Measurements from ENCODE around the gene TMEM220.

GRCh38 chr17:10777131-10777807, 47.4 kb upstream of the TMEM220 start:
- TF ChIP-seq CTCF (IDR thresholded peaks at IDR 0.05; ENCODE audit: insufficient read depth, low read length) (no peak), POLR2AphosphoS5 (IDR thresholded peaks at IDR 0.05; ENCODE audit: low read depth) (no peak), SPI1 (IDR thresholded peaks at IDR 0.05; ENCODE audit: borderline replicate concordance, low read depth) (no peak), GABPA (IDR thresholded peaks at IDR 0.05; ENCODE audit: low read depth) (no peak)

All from HL-60 (cell line).